ENCODE data around the gene SLFN12.
"Not testable (repeated sequence)": the region's sequence is repeated elsewhere in the genome, so short reads cannot be mapped to it uniquely, and the experiment has no call there.

Gene SLFN12

GRCh38 chr17:35406568-35406967 is 25.7 kb downstream of the SLFN12 start:
- DNase-seq: no peak

- no peak for DNase-seq
Measured at GRCh38 chr17:35404360-35404759, 27.9 kb downstream of the SLFN12 start.

- not testable (repeated sequence) for DNase-seq
Measured at GRCh38 chr17:35393783-35394182, 38.5 kb downstream of the SLFN12 start.

GRCh38 chr17:35390663-35391062 is 41.6 kb downstream of the SLFN12 start:
- no peak for DNase-seq

GRCh38 chr17:35390156-35390555 is 42.1 kb downstream of the SLFN12 start:
- DNase-seq: no peak

- DNase-seq: no peak
Measured at GRCh38 chr17:35387496-35387895, 44.8 kb downstream of the SLFN12 start.

GRCh38 chr17:35377706-35378105 is 54.6 kb downstream of the SLFN12 start:
- DNase-seq: no peak

GRCh38 chr17:35377068-35377467 is 55.2 kb downstream of the SLFN12 start:
- no peak for DNase-seq

- peak; percentile 57 for DNase-seq
Measured at GRCh38 chr17:35376245-35376644, 56.1 kb downstream of the SLFN12 start.

- no peak for DNase-seq
Measured at GRCh38 chr17:35374766-35375344, 57.4 kb downstream of the SLFN12 start.

GRCh38 chr17:35373984-35374765 is 58.1 kb downstream of the SLFN12 start:
- DNase-seq: peak; percentile 55

- peak; percentile 97 for DNase-seq
Measured at GRCh38 chr17:35373534-35373983, 58.7 kb downstream of the SLFN12 start, which contains the start of gene SLFN11. Gene SLFN11, minus strand, starts transcription at chr17:35373621. Its CDS starts 9,814 bp downstream, at chr17:35363807.

GRCh38 chr17:35372846-35373533 is 59.3 kb downstream of the SLFN12 start:
- peak; percentile 13 for DNase-seq

- DNase-seq: no peak
Measured at GRCh38 chr17:35371934-35372333, 60.4 kb downstream of the SLFN12 start.

- DNase-seq: no peak
Measured at GRCh38 chr17:35368081-35368830, 64.0 kb downstream of the SLFN12 start.

- no peak for DNase-seq
Measured at GRCh38 chr17:35361027-35361426, 71.3 kb downstream of the SLFN12 start.

Data from fibroblast of skin of right quadriceps (primary cell).